NCI-H1417 (cell line): ENCODE data around the gene C12orf56.
"Not testable (repeated sequence)": the region's sequence is repeated elsewhere in the genome, so short reads cannot be mapped to it uniquely, and the experiment has no call there.

Experiments
- DNase-seq, 3 experiments: peaks; one replicate each; lab custom pipeline; 2025; lab: John Stamatoyannopoulos, UW

C12orf56 gene

GRCh38 chr12:64385468-64385867 lies 5.1 kb downstream of the C12orf56 start:
- DNase-seq = no peak

GRCh38 chr12:64385019-64385418 lies 5.5 kb downstream of the C12orf56 start:
- DNase-seq = no peak

- peak in 1 of 3 experiments; percentile 23 for DNase-seq
Measured at GRCh38 chr12:64383675-64384074, 6.9 kb downstream of the C12orf56 start.

GRCh38 chr12:64362721-64363305 lies 27.7 kb downstream of the C12orf56 start:
- DNase-seq = no peak

- DNase-seq = not testable (repeated sequence)
Measured at GRCh38 chr12:64361173-64361572, 29.4 kb downstream of the C12orf56 start.

- DNase-seq = not testable (repeated sequence)
Measured at GRCh38 chr12:64356209-64356608, 34.3 kb downstream of the C12orf56 start.

- DNase-seq = no peak
Measured at GRCh38 chr12:64352181-64352580, 38.4 kb downstream of the C12orf56 start.

GRCh38 chr12:64351265-64351664 lies 39.3 kb downstream of the C12orf56 start:
- DNase-seq = no peak

GRCh38 chr12:64347630-64348029 lies 42.9 kb downstream of the C12orf56 start:
- DNase-seq = no peak

- DNase-seq = not testable (repeated sequence)
Measured at GRCh38 chr12:64344631-64345030, 45.9 kb downstream of the C12orf56 start.

GRCh38 chr12:64340546-64340945 lies 50.0 kb downstream of the C12orf56 start:
- not testable (repeated sequence) for DNase-seq

GRCh38 chr12:64335886-64336466 lies 54.6 kb downstream of the C12orf56 start:
- DNase-seq = no peak

- DNase-seq = no peak
Measured at GRCh38 chr12:64332938-64333337, 57.6 kb downstream of the C12orf56 start.

- DNase-seq = no peak
Measured at GRCh38 chr12:64332296-64332695, 58.3 kb downstream of the C12orf56 start.

GRCh38 chr12:64329031-64329710 lies 61.4 kb downstream of the C12orf56 start:
- DNase-seq = not testable (repeated sequence)

GRCh38 chr12:64325055-64325454 lies 65.5 kb downstream of the C12orf56 start:
- DNase-seq = no peak

GRCh38 chr12:64323476-64324225 lies 66.9 kb downstream of the C12orf56 start:
- no peak for DNase-seq

GRCh38 chr12:64323006-64323405 lies 67.6 kb downstream of the C12orf56 start:
- DNase-seq = no peak

- no peak for DNase-seq
Measured at GRCh38 chr12:64320611-64321010, 69.9 kb downstream of the C12orf56 start.

- not testable (repeated sequence) for DNase-seq
Measured at GRCh38 chr12:64319540-64320225, 70.9 kb downstream of the C12orf56 start.

GRCh38 chr12:64318605-64319004 lies 72.0 kb downstream of the C12orf56 start:
- DNase-seq = peak in 1 of 3 experiments; percentile 6

GRCh38 chr12:64311877-64312276 lies 78.7 kb downstream of the C12orf56 start:
- no peak for DNase-seq
